ENCODE data around the gene SORCS2.

Gene SORCS2

DNA sequence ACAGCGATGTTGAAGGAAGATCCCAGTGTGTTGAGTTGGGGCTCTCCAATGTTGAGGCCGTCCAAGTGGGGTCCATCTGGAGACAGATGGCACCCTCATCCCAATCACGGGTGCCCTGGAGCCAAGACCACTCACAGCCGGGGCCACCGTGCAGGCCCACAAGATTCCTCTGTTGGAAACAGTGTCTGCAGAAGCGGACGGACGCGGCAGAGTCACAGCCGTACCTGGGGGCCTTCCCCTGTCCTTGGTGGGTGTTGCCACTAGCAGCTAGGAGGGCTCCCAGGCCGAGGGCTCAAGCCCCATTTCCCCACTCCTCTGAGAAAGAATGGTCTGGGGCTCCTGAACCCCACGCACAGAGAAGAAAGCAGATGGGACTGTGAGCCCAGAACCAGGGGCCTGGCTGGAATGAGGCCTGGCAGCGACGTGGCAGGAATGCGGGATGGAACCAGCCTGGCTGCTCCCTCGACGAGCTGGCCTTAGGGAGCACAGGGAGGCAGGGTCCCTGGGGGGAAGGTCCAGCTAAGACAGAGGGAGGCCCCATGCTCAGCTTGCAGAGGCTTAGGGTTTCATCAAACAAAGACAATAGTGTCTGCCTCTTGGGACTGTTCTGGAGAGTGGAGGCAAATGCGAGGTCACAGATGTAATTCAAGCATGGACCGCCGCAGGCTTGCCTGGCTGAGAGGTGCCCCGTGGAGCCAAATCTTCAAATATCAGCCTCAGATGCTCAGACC is 518.4 kb downstream of the SORCS2 start:
- TF ChIP-seq NFIC (IDR thresholded peaks at IDR 0.05) = no peak
- no peak for TF ChIP-seq YY1 (IDR thresholded peaks at IDR 0.05; ENCODE audit: low read depth)

- no peak for TF ChIP-seq CEBPB (IDR thresholded peaks at IDR 0.05)
- no peak for TF ChIP-seq TCF12 (IDR thresholded peaks at IDR 0.05; ENCODE audit: low read depth)
- no peak for TF ChIP-seq TEAD4 (IDR thresholded peaks at IDR 0.05)
- no peak for TF ChIP-seq FOXM1 (IDR thresholded peaks at IDR 0.05; ENCODE audit: borderline replicate concordance, low read depth)
- no peak for TF ChIP-seq NFIC (IDR thresholded peaks at IDR 0.05)
Observed at GRCh38 chr4:7711307-7711963, 519.1 kb downstream of the SORCS2 start.

- no peak for TF ChIP-seq EGR1 (IDR thresholded peaks at IDR 0.05)
- no peak for TF ChIP-seq MAX (IDR thresholded peaks at IDR 0.05)
- TF ChIP-seq CEBPB (IDR thresholded peaks at IDR 0.05) = no peak
- TF ChIP-seq FOXM1 (IDR thresholded peaks at IDR 0.05; ENCODE audit: borderline replicate concordance, low read depth) = no peak
- TF ChIP-seq TCF12 (IDR thresholded peaks at IDR 0.05; ENCODE audit: low read depth) = no peak
Observed at GRCh38 chr4:7712021-7712671, 519.8 kb downstream of the SORCS2 start.

DNA sequence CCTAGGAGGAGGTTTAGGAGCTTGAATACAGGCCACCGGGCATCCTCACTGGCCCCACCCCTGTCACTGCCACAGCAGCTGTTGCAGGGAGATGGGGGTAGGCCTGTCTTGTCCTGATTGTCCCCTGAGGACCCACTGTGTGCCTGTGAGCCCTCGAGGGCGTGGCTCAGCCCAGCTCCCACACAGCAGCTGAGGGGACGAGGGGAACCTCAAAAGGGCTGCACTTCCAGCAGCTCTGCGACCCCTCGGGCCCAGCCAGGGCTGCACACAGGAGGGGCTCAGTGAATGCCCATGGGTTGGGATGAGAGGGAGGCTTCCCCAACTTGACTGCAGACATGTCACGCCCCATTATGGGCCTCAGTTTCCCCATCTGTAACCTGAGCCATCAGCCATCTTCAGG is 521.4 kb downstream of the SORCS2 start:
- no peak for TF ChIP-seq TCF12 (IDR thresholded peaks at IDR 0.05; ENCODE audit: low read depth)
- no peak for TF ChIP-seq TAF1 (IDR thresholded peaks at IDR 0.05; ENCODE audit: low read depth)
- TF ChIP-seq NFIC (IDR thresholded peaks at IDR 0.05) = no peak
- no peak for TF ChIP-seq CEBPB (IDR thresholded peaks at IDR 0.05)
- TF ChIP-seq CREB1 (IDR thresholded peaks at IDR 0.05; ENCODE audit: low read depth) = no peak
- no peak for TF ChIP-seq TEAD4 (IDR thresholded peaks at IDR 0.05)
- no peak for TF ChIP-seq EP300 (IDR thresholded peaks at IDR 0.05; ENCODE audit: borderline replicate concordance)
- no peak for TF ChIP-seq MAX (IDR thresholded peaks at IDR 0.05)
- TF ChIP-seq ZBTB7A (IDR thresholded peaks at IDR 0.05; ENCODE audit: low read depth) = no peak
- TF ChIP-seq FOXM1 (IDR thresholded peaks at IDR 0.05; ENCODE audit: borderline replicate concordance, low read depth) = no peak

GRCh38 chr4:7714176-7714575 is 521.8 kb downstream of the SORCS2 start:
- TF ChIP-seq YY1 (IDR thresholded peaks at IDR 0.05; ENCODE audit: low read depth) (no peak), ZBTB7A (IDR thresholded peaks at IDR 0.05; ENCODE audit: low read depth) (no peak), EGR1 (IDR thresholded peaks at IDR 0.05) (no peak), CREB1 (IDR thresholded peaks at IDR 0.05; ENCODE audit: low read depth) (no peak), MAX (IDR thresholded peaks at IDR 0.05) (no peak)

DNA sequence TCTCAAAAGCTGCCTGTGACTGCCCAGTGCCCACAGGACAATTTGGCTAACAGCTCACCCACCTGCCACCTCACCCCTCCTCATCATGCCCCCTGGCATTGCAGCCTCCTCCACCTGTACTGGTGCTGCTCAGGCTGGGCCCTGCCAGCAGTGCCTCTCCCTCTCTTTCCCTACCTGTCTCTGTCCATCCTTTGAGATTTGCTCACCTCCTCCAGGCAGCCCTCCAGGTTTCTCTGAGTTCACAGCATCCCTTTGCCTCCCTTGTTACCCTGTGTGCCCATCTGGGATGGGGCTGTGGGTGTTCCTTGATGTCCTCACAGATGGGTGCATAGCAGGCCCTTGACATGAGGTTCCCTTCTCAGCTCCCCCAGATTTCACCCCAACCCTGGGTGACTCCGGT is 522.4 kb downstream of the SORCS2 start:
- TF ChIP-seq EP300 (IDR thresholded peaks at IDR 0.05; ENCODE audit: borderline replicate concordance) = no peak
- TF ChIP-seq TCF12 (IDR thresholded peaks at IDR 0.05; ENCODE audit: low read depth) = no peak
- no peak for TF ChIP-seq FOXM1 (IDR thresholded peaks at IDR 0.05; ENCODE audit: borderline replicate concordance, low read depth)
- no peak for TF ChIP-seq RAD21 (IDR thresholded peaks at IDR 0.05; ENCODE audit: low read depth)
- no peak for TF ChIP-seq YY1 (IDR thresholded peaks at IDR 0.05; ENCODE audit: low read depth)
- no peak for TF ChIP-seq USF1 (IDR thresholded peaks at IDR 0.05)
- no peak for TF ChIP-seq TEAD4 (IDR thresholded peaks at IDR 0.05)
- no peak for TF ChIP-seq CREB1 (IDR thresholded peaks at IDR 0.05; ENCODE audit: low read depth)
- TF ChIP-seq NFIC (IDR thresholded peaks at IDR 0.05) = no peak
- no peak for TF ChIP-seq ZBTB7A (IDR thresholded peaks at IDR 0.05; ENCODE audit: low read depth)
- no peak for TF ChIP-seq CEBPB (IDR thresholded peaks at IDR 0.05)
- TF ChIP-seq EGR1 (IDR thresholded peaks at IDR 0.05) = no peak
- TF ChIP-seq MAX (IDR thresholded peaks at IDR 0.05) = no peak
- no peak for TF ChIP-seq REST (IDR thresholded peaks at IDR 0.05; ENCODE audit: low read depth)
- TF ChIP-seq TAF1 (IDR thresholded peaks at IDR 0.05; ENCODE audit: low read depth) = no peak

GRCh38 chr4:7715271-7716009 is 523.1 kb downstream of the SORCS2 start:
- TF ChIP-seq MAX (IDR thresholded peaks at IDR 0.05) (no peak), CREB1 (IDR thresholded peaks at IDR 0.05; ENCODE audit: low read depth) (no peak), EGR1 (IDR thresholded peaks at IDR 0.05) (no peak), NFIC (IDR thresholded peaks at IDR 0.05) (no peak), USF1 (IDR thresholded peaks at IDR 0.05) (no peak), YY1 (IDR thresholded peaks at IDR 0.05; ENCODE audit: low read depth) (no peak), TCF12 (IDR thresholded peaks at IDR 0.05; ENCODE audit: low read depth) (no peak), ZBTB7A (IDR thresholded peaks at IDR 0.05; ENCODE audit: low read depth) (no peak)

All from Ishikawa (cell line).